ENCODE data around the gene ZNF609.

The ZNF609 gene

GRCh38 chr15:64701482-64702184 is 241.3 kb downstream of the ZNF609 start:
- DNase-seq: no peak

- peak; percentile 95 for DNase-seq
Measured at GRCh38 chr15:64702816-64703631, 242.6 kb downstream of the ZNF609 start.

GRCh38 chr15:64703632-64703959 is 243.2 kb downstream of the ZNF609 start:
- no peak for DNase-seq

DNA sequence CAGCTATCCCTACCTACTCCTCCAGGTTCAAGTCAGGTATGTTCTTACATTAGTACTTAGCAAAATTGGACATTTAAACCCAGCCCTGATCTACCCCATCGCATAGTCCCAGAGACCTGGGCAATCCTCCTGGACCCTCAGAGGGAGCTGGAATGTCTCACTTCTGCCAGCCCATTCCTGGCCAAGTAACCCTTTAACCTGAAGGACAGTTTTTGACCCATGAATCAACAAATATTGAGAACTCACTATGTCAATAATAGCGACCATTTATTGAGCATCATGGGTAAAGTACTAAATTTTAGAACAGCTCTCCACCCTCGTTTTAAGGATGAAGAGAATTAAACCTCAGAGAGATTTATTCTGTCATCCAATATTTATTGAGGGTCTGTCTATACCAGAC is 244.6 kb downstream of the ZNF609 start:
- DNase-seq: no peak

DNA sequence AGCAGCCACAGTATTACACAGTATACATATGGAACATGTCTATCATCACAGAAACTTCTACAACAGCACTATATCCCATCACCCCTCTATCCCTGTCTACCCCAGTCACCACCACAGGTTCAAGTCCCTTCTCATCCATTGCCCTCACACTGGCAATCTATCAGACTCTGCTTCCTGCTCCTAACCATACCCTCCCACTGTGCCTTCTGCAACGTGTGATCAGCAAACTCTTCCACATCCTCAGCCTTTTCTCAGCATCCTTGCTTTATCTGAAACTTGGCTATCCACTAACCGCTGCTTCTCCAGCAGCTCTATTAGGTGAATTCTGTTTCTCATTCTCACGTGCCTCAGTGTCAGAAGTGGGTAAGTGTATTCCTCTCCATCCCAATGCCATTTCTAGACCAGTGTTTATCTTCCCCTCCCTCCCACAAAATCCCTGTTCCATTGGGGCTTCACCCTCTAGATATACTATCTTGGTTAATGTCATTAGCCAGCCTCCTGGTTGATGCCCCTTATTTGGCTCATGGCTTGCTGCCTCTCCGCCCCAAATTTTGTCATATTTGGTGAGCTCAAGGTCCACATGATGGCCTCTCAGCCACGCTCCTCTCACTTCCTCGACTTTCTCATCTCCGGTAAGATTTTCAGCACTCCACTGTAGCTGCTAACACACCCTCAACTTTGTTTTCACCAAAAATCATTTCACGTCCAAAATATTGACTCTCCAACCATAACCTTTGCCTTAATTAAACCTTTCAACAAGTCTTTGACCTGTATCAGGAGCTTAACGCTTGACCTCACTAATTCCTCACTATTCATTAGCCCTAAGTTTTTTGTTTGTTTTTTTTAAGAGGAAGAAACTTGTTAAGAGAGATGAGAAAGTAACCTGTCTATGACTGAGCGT is 245.9 kb downstream of the ZNF609 start:
- DNase-seq: no peak

GRCh38 chr15:64710676-64711428 is 250.5 kb downstream of the ZNF609 start:
- no peak for DNase-seq

GRCh38 chr15:64712353-64712752 is 252.0 kb downstream of the ZNF609 start:
- no peak for DNase-seq

DNA sequence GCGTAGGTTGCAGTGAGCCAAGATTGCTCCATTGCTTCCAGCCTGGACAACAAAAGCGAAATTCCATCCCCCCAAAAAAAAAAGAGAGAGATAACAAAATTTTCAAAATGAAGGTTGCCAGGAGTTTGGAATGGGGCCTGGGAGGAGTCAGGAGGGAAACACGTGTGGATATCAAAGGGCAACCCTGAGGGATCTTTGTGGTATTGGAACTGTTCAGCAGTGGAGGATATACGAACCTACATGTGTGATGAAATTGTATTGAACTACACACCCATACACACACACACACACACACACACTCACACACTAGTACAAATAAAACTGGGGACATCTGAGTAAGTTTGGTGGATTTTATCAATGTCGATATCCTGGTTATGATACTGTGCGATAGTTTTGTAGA is 253.2 kb downstream of the ZNF609 start:
- no peak for DNase-seq

GRCh38 chr15:64716452-64716851 is 256.1 kb downstream of the ZNF609 start:
- DNase-seq: no peak

DNA sequence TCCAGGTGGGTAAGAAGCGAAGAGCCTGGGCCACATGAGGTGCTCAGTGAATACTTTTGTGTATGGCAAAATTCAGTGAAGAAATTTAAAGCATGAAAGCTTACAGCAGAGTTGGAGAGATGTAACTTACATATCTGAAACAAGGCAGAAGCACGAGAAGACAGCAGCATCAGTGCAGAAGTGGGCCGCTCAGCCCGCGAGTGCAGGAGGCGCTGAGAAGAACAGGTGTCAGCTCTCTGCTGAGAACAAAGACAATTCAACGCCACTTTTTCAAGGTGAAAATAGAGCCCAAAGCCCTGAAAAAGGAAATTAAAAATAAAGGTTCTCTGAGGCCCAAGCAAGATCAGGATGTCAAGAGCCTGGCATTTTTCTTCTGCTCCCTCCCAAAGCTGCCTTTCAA is 256.8 kb downstream of the ZNF609 start:
- no peak for DNase-seq

GRCh38 chr15:64717735-64718495 is 257.5 kb downstream of the ZNF609 start:
- DNase-seq: peak; percentile 36

GRCh38 chr15:64720188-64720587 is 259.8 kb downstream of the ZNF609 start:
- DNase-seq: no peak

DNA sequence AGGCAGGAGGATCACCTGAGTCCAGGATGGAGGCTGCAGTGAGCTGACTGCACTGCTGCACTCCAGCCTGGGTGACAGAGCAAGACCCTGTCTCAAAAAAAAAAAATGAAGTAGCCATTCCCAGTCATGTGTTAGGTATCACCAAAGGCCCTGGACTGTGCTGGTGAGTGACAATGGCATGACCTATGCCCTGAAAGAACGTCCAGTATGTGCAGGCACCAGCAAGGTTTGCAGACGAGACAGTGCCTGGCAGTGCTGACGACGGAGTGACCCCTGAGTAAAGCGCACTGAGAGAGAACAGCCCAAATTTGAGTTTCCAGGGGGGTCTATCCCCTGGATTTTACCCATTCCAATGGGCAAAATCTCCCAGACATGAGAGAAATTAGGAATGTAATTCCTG is 269.8 kb downstream of the ZNF609 start:
- no peak for DNase-seq

DNA sequence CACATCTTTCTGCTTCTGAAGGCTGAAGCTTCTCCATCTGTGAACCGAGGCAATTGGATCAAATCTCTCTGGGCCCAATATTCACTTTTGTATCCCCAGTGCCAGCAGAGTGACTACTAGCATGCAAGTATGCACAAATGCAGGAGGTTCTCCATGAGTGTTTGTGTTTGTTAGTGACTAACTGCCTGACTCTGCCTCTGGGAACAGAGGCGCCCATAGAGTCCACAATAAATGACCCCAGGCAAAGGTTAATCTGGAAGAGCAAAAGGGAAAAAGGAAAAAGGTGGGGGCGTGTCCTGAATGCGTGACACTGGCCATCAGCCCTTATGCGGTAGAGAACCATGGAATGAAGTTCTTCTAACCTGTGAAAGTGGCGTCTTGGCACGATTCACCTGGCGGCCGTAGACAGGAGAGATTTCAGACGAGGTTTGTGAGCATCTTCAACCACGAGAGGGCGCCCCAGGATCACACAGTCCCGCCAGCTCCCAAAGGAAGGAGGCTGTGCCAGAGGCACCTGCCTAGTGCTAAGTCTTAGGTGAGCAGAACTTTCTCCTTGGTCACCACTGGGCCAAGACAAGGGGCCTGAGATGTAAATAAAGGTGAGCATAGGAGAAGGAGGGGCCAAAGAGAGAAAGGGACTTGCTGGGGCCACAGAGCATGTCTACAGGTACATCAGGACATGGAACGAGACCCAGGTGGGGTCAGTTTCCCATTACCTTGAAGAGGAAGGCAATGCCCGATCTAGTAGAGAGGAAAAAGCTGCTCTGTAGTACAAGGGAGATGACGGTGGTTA is 270.8 kb downstream of the ZNF609 start:
- DNase-seq: peak; percentile 85

GRCh38 chr15:64731805-64732151 is 271.4 kb downstream of the ZNF609 start:
- no peak for DNase-seq

GRCh38 chr15:64732156-64732860 is 271.9 kb downstream of the ZNF609 start:
- no peak for DNase-seq

All from activated naive CD4-positive, alpha-beta T cell treated with anti-CD3 and anti-CD28 coated beads, Interleukin-2, amount 50 U/mL, for 16 hours (primary cell).